ENCODE measurements around the gene PNMA6F.

The PNMA6F gene

GRCh38 chrX:153321381-153322124 is at the start of gene PNMA6F:
Gene PNMA6F, minus strand, starts transcription at chrX:153321767. Its CDS starts 1,093 bp downstream, at chrX:153320674.
- no peak for DNase-seq

DNA sequence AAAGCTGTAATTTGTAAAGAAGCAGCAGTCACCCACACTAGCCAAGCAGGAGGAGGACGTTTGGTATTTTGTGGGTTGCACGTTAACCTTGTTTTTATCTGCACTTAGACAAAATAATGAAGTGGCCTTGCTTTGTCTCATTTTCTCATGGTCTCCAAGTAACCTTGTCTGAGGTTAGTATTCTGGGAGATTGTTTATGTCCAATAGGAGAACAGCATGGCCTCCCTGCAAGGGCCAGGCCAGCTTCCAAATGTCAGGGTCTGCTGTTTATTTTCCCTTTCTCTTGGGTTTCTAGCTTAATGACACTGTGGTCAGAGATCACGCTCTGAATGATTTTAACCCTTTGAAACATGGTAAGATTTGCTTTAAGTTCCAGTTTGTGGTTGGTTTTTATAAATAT is 49.7 kb upstream of the PNMA6F start:
- no peak for DNase-seq

GRCh38 chrX:153370293-153371055 is 48.9 kb upstream of the PNMA6F start:
- DNase-seq, result no peak

GRCh38 chrX:153366878-153367538 is 45.4 kb upstream of the PNMA6F start:
- no peak for DNase-seq

GRCh38 chrX:153366119-153366518 is 44.6 kb upstream of the PNMA6F start:
- no peak for DNase-seq

- no peak for DNase-seq
Observed at GRCh38 chrX:153365670-153366069, 44.1 kb upstream of the PNMA6F start.

GRCh38 chrX:153361781-153362397 is 40.3 kb upstream of the PNMA6F start:
- no peak for DNase-seq

- DNase-seq, result no peak
Observed at GRCh38 chrX:153357877-153358276, 36.3 kb upstream of the PNMA6F start.

DNA sequence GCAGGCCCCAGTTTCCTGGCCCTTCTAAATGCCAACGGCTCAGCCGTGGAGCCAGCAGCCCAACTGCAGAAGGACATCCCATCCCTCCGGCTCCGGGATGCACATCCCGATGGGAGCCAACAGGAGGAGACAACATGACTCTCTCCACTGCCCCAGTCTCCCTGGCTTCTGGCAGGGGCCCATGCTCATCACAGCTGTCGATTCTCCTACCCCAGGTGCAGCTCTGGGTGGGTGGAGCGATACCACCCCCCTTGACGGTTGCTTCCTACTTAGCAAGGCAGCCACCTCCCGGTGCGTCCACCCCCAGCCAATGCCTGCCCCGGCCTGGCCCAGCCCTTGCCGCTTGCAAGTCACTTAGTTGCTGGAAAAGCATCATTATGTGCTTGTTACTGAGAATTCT is 31.8 kb upstream of the PNMA6F start:
- no peak for DNase-seq

DNA sequence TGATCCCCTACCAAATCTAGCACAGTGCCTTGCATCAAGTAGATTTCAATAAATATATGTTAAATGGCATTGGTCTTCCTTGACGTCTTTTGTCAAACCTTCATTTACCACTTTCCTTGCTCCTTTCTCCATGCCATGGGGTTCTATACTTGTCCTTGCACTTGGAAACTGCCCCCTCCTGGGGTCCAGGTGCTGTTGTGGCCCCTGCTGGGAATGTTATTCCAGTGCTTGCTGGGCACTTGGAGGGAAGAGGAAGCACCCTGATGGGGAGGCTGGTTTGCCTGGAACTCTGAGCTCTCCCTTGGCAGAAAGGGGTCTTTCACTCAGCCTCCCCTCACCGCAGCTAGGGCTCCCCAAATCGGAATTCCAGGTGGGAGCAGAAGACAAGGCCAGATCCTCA is 31.3 kb upstream of the PNMA6F start:
- DNase-seq, result no peak

DNA sequence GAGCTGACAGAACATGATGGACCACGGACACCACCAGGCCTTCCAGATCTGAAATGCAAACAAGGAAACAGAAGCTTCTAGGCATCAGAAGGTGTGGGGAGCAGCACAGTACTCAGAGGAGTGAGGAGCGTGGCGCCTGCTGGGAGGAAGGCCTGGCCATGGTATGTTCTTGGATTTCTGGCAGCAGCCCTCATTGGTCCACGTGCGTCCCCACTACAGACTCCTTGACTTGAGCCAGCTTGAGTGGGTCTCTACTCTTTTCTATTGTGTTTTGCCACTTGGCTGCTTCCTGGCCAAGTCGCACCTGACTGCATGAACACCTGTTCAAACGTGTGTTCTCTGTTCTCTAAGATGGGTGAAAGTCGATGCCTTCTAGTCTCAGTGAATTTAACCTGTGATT is 30.4 kb upstream of the PNMA6F start:
- DNase-seq, result no peak

DNA sequence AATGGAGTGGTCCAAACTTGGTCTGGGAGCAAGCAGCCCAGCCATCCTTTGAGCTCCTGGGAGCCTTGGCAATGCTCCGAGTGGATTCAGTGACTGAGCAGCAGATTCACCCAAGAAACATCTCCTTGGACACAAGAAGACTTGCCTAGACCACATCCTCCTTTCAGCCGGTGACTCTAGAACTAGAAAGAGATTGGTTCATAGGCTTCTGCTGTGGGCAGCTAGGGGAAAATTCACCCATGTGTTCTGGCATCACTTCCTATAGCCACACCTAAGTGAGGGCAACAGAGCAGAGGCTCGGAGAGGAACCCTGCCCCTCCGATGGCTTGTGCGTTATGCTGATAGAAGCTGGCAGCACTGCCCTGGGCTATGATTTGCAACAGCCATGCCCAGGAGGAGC is 28.4 kb upstream of the PNMA6F start:
- no peak for DNase-seq

- no peak for DNase-seq
Observed at GRCh38 chrX:153348421-153348820, 26.9 kb upstream of the PNMA6F start.

GRCh38 chrX:153347530-153347929 is 26.0 kb upstream of the PNMA6F start:
- DNase-seq, result no peak

- no peak for DNase-seq
Observed at GRCh38 chrX:153343674-153344073, 22.1 kb upstream of the PNMA6F start.

DNA sequence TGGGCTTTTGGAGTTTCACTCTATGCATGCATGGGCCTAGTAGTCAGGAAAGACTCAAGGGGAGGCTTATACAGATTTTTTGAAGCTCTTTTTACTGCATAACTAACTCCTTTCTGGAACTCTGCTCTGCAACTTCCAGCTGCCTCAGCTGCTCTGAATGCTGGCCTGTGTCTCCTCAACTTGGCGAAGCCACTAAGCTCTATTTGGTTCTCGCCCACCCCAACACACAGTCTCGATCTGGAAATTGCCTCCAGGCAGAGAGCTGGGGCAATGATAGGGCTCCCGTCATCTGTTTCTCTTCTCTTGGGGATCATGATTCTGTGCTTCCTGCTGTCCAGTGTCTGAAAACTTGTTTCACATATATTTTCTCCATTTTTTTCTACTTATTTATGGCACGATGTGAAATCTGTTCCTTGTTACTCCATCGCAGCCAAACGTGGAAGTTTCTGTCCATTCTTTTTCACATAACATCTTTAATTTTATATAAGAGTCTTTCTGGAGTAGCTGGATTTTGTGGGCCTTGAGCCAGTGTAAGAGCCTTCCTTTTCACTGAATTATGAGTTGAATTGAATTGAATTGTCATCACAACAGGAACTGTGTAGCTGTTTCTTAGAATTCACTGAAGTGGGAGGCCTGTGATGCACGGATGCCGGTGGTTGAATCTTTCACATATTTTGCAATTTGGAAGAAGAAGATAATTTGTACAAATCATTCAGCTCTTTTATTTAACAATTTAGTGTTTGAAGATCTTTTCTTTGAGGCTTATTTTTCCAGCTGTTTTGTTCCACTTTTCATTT is 21.4 kb upstream of the PNMA6F start:
- DNase-seq, result no peak

DNA sequence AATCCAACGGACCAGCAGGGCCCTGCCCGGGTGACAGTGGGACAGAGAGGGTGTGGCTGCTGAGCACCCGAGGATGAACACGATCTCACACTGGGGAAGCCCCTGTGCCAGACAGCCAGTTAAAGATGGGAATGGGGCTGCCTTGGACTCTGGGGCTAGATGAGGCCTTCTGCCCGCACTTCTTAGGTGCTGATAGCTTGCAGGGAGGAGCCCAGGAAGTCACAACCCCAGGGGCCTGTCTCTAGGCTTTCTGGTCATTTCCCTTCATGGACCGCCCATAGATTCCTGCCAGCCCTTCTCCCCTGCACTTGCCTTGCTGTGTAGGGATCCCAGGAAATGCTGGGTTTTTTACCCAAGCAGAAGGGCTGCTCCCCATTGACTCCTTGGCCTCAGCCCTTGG is 18.5 kb upstream of the PNMA6F start:
- DNase-seq, result no peak

DNA sequence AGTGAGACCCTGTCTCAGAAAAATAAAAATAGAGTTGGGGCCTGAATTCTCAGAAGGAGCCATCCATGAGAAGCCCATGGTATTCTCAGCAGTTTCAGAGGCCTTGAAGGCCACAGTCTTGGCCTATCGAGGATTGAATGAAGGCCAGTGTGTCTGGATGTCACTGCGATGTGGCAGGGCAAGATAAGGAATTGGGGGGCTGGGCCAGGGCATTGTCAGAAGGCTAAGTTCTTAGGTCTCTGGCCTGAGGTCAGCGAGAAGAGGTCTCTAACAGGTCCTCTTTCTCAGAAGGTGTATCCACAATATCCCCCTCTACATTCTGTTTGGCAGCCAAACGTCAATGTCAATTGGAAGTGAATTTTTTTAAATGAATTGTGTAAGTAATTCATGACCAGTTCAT is 18.1 kb upstream of the PNMA6F start:
- no peak for DNase-seq

- no peak for DNase-seq
Observed at GRCh38 chrX:153338836-153339235, 17.3 kb upstream of the PNMA6F start.

DNA sequence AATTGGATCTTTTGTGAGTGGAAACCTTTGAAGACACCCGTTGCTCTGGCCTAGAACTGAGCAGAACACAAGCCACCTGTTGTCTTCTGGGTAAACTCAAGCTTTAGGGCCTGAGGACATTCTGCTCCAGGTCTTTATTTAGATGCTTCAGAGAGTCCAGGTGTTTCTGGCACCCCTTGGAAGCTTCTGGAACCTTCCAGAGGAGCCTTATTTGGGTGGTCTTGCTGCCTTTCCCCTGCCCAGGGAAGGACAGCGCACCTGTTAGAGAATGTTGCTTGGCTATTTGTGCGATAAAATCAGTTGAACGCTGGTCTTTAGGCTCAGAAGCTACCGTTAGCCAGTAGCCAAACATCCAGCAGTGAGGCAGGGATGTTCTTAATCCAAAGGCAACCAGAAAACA is 15.4 kb upstream of the PNMA6F start:
- DNase-seq, result no peak

DNA sequence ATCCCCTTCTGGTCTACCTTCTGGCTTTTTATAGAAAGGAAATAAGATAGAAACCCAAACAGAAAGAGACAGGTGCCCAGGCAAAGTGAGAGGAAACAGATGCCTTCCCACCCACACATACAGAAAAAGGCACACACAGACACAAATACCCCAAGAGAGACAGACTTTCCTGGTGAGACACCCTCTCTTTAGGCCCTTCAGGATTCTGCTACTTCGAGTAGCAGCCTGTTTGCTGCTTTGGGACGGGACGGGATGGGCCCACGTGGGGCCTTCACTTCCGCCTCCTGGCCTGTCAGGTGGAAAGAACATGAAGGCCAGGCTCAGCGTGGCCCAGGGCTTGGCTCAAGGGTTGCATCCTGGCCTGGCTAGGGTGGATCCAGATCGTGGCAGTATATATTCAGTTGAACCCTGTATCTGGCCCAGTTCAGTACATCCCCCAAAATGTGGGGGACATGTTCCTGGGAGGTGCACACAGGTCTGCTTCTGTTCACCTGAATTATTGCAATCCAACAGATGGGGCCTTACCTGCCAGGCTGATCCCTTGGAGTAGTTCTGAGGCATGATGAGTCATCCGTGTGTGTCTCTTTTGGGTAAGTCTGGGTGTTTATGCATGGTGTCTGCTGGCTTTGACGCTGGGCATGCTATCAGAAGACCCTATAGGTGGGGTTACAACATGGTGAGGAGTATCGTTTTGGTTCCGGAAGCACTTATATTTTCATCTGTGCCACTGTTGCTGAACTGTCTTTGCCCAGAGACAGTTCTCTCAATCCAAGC is 14.7 kb upstream of the PNMA6F start:
- no peak for DNase-seq
